HG03196 (cell line): ENCODE data around the gene NGEF.
A peak's percentile ranks its signal among the peaks of the same experiment; 100 is the strongest.

Experiments
- ATAC-seq: cut with Tn5 transposase; IDR thresholded peaks from one replicate; pipeline ENCODE4 v1.9.1; 2021; ENCODE audit not compliant: unreplicated experiment

Gene NGEF

GRCh38 chr2:232846055-232846454 is 167.0 kb downstream of the NGEF start:
- no peak for ATAC-seq

- no peak for ATAC-seq
These were observed 169.2 kb downstream of the NGEF start for GRCh38 chr2:232843834-232844233.

GRCh38 chr2:232842689-232843088 is 170.4 kb downstream of the NGEF start:
- ATAC-seq, result no peak

- no peak for ATAC-seq
These were observed 173.5 kb downstream of the NGEF start for GRCh38 chr2:232839411-232840079.

- peak; percentile 84 for ATAC-seq
These were observed 174.6 kb downstream of the NGEF start for GRCh38 chr2:232838406-232838874.

- no peak for ATAC-seq
These were observed 176.1 kb downstream of the NGEF start for GRCh38 chr2:232836934-232837333.

- no peak for ATAC-seq
These were observed 177.3 kb downstream of the NGEF start for GRCh38 chr2:232835687-232836208.

GRCh38 chr2:232833830-232834229 is 179.2 kb downstream of the NGEF start:
- no peak for ATAC-seq

GRCh38 chr2:232831496-232831895 is 181.6 kb downstream of the NGEF start:
- no peak for ATAC-seq

GRCh38 chr2:232829988-232830387 is 183.1 kb downstream of the NGEF start:
- ATAC-seq, result no peak
